HL-60 (cell line): ENCODE data around the gene PRKCE.

Experiments
- DNase-seq, 2 experiments: peaks; one replicate each; pipeline ENCODE4 v3.0.0-alpha.2; 2010 to 2020; ENCODE audit warnings: low read depth in 1 of 2, low spot score in 1 of 2
- H3K27ac ChIP-seq: fragments of 250-450 bp; sonication (Bioruptor Pico); replicated peaks from 2 replicates; pipeline ENCODE4 v1.5.1; 2020; ENCODE audit warnings: mild to moderate bottlenecking, moderate library complexity
- H3K27me3 ChIP-seq: fragments of 250-450 bp; sonication (Bioruptor Pico); 2 replicates; pipeline ENCODE4 v1.5.1; 2021; ENCODE audit warnings: mild to moderate bottlenecking, moderate library complexity; ENCODE audit not compliant: insufficient read depth, poor library complexity, severe bottlenecking
- H3K4me3 ChIP-seq: replicated peaks from 2 replicates; pipeline ENCODE4 v1.5.1; 2011; ENCODE audit warnings: mild to moderate bottlenecking, control low read depth, low read length; ENCODE audit not compliant: insufficient read depth
- GABPA ChIP-seq: IDR thresholded peaks from 2 replicates; pipeline ENCODE4 v1.6.1; 2012; ENCODE audit warnings: low read depth
- POLR2AphosphoS5 ChIP-seq: IDR thresholded peaks from 2 replicates; pipeline ENCODE4 v1.6.1; 2012; ENCODE audit warnings: low read depth
- SPI1 ChIP-seq: IDR thresholded peaks from 2 replicates; pipeline ENCODE4 v1.6.1; 2012; ENCODE audit warnings: low read depth, mild to moderate bottlenecking, borderline replicate concordance
- TF ChIP-seq, protein P1 (sequence below): IDR thresholded peaks from 2 replicates; pipeline ENCODE4 v1.6.1; 2012; ENCODE audit warnings: low read depth; ENCODE audit not compliant: insufficient replicate concordance
- TF ChIP-seq, protein P2 (sequence below): IDR thresholded peaks from one replicate; pipeline ENCODE4 v1.5.1; 2011; ENCODE audit warnings: low read length, control low read depth, inconsistent platforms; ENCODE audit not compliant: insufficient read depth

The PRKCE gene

DNA sequence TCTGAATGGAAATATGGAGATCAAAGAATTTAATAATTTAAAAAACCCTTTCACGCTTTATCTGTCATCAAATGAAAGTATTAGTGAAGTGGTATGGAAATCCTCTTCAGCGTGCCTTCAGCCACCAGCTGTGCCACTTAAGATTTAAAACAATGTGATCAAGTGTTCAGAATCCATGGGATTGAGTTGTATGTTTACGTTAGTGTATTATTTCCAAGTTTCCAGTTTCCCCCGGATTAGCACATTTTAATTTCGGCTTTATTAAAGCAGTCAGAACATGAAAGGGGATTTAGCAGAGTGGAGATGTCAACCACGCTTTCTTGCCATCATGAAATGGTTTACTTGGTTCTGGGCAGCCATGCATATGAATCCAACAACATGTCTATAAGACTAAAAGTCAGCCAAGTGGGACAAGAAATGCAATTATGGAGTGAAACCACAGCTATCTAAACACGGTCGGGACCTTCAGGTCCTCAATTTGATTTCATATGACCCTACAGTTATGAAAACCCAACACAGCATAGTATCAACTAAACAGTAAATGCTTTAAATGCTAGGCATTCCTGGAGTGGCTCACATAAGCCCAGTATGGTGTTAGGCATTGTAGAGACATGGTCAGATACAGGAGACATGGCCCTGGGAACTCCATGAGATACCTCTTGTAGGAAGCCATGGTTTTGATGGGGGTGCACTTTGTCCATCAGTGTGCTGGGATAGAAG, 420.8 kb downstream of the PRKCE start:
- Histone ChIP-seq H3K27ac (no peak overlapping the region), H3K4me3 (no peak overlapping the region), H3K27me3 (no peaks in the 10 kb centered on the region)
- TF ChIP-seq POLR2AphosphoS5, result no peak
- TF ChIP-seq, protein P1, sequence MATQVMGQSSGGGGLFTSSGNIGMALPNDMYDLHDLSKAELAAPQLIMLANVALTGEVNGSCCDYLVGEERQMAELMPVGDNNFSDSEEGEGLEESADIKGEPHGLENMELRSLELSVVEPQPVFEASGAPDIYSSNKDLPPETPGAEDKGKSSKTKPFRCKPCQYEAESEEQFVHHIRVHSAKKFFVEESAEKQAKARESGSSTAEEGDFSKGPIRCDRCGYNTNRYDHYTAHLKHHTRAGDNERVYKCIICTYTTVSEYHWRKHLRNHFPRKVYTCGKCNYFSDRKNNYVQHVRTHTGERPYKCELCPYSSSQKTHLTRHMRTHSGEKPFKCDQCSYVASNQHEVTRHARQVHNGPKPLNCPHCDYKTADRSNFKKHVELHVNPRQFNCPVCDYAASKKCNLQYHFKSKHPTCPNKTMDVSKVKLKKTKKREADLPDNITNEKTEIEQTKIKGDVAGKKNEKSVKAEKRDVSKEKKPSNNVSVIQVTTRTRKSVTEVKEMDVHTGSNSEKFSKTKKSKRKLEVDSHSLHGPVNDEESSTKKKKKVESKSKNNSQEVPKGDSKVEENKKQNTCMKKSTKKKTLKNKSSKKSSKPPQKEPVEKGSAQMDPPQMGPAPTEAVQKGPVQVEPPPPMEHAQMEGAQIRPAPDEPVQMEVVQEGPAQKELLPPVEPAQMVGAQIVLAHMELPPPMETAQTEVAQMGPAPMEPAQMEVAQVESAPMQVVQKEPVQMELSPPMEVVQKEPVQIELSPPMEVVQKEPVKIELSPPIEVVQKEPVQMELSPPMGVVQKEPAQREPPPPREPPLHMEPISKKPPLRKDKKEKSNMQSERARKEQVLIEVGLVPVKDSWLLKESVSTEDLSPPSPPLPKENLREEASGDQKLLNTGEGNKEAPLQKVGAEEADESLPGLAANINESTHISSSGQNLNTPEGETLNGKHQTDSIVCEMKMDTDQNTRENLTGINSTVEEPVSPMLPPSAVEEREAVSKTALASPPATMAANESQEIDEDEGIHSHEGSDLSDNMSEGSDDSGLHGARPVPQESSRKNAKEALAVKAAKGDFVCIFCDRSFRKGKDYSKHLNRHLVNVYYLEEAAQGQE, result no peak
- no peak for DNase-seq

DNA sequence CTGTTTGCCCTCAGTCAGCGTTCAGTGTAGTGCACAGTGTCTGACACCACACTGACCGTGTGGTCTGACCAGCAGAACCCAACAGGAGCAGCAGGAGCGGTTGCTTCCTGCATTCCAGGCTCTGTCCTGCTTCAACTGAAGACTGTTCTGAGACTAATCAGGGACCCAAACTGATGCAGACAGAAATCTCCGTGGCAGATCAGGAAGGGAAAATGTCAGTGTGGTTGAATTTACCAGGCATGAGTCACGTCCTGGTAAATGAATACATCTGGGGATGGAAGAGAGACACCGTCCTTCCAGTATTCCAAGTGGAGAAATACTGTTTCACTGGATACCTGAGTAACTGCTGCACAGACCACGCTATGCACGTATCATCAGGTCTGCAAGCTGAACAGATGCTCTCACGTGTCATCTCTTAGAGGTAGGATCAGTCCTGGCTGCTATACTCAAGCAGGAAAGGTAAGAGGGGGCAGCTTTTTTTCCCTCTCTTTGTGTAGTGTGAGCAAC, 422.1 kb downstream of the PRKCE start:
- Histone ChIP-seq H3K27me3 (no peaks in the 10 kb centered on the region), H3K4me3 (no peak overlapping the region), H3K27ac (no peak overlapping the region)
- no peak for TF ChIP-seq GABPA
- no peak for DNase-seq

DNA sequence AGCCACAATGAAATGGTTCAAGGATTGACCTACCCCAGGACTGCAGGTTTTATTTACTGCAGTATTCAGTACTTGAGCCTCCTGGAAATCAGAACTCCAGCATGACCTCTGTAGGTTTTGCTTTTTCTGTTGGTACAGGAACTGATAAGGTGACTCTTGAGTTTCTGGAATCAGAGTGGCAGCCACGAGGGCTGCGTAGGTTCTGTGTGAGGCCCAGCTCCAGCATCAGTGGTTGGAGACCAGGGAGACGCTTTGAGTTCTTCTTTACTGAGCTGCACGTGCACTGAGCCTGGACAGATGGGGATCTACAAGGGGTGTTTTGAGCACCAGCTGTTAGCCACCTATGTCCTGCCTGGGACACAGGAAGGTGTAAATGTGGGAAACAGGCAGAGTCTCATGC, 423.0 kb downstream of the PRKCE start:
- no peak overlapping the region for H3K4me3 ChIP-seq
- no peak overlapping the region for H3K27ac ChIP-seq
- H3K27me3 ChIP-seq, result no peaks in the 10 kb centered on the region
- DNase-seq, result no peak
- TF ChIP-seq, protein P1, result no peak
- TF ChIP-seq SPI1 (no peak), POLR2AphosphoS5 (no peak), GABPA (no peak)
- TF ChIP-seq, protein P2, sequence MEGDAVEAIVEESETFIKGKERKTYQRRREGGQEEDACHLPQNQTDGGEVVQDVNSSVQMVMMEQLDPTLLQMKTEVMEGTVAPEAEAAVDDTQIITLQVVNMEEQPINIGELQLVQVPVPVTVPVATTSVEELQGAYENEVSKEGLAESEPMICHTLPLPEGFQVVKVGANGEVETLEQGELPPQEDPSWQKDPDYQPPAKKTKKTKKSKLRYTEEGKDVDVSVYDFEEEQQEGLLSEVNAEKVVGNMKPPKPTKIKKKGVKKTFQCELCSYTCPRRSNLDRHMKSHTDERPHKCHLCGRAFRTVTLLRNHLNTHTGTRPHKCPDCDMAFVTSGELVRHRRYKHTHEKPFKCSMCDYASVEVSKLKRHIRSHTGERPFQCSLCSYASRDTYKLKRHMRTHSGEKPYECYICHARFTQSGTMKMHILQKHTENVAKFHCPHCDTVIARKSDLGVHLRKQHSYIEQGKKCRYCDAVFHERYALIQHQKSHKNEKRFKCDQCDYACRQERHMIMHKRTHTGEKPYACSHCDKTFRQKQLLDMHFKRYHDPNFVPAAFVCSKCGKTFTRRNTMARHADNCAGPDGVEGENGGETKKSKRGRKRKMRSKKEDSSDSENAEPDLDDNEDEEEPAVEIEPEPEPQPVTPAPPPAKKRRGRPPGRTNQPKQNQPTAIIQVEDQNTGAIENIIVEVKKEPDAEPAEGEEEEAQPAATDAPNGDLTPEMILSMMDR, result no peak

DNA sequence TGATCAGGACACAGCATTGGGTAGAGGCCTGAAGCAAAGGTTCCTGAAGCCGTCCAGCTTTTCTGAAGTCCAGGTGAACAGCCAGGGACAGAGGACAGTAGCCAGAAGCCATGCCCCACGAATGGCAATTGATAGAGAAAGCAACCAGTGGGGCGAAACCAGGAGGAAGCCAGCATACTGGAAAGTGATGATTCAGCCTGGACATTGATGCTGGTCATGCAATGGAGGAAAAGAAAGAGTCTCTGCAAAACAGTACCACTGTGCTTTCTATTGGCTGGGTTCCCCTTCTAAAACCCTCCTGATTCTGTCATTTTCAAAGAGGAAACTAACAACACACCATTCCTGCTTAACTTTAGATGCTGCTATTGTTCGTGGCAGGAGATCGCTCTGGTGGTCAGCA, 424.4 kb downstream of the PRKCE start:
- DNase-seq, result no peak

More for the DNA sequence above, 424.4 kb downstream of the PRKCE start:
- Histone ChIP-seq H3K27ac (no peak overlapping the region), H3K4me3 (no peak overlapping the region), H3K27me3 (no peaks in the 10 kb centered on the region)
- TF ChIP-seq POLR2AphosphoS5 (no peak), SPI1 (no peak), GABPA (no peak)
- TF ChIP-seq, protein P1, result no peak
- TF ChIP-seq, protein P2, result no peak
